Activated CD8-positive, alpha-beta T cell treated with anti-CD3 and anti-CD28 coated beads, Interleukin-2, amount 10 ng/mL, durations not matched to agents 7 days and 5 days (primary cell): ENCODE data around the gene VAT1L. TPM values are rescaled to one million over a fixed set of nuclear protein-coding genes. Genes with fewer than 3 reads are reported as not detected.

Experiments used
- ATAC-seq: fragments of 150-1000 bp; cut with Tn5 transposase; one replicate; pipeline ENCODE4 v1.10.0; 2021; ENCODE audit warnings: moderate library complexity
- CTCF ChIA-PET: fragments of 350-600 bp; sonication (Branson Sonifier 250); formaldehyde crosslinking; loops from one replicate; lab custom pipeline; 2021; ENCODE audit warnings: antibody characterized with exemption; lab: Charles Lee
- POLR2A ChIA-PET: fragments of 350-600 bp; sonication (Branson Sonifier 250); formaldehyde crosslinking; loops from one replicate; lab custom pipeline; 2021; ENCODE audit warnings: antibody characterized with exemption; lab: Charles Lee
- DNase-seq: peaks from one replicate; pipeline ENCODE4 v3.0.0-alpha.2; 2020
- H3K27ac Mint-ChIP-seq: one replicate; pipeline ENCODE4 v1.8.0; 2021; ENCODE audit warnings: mild to moderate bottlenecking, mixed read lengths
- H3K27me3 Mint-ChIP-seq: one replicate; pipeline ENCODE4 v1.8.0; 2021; ENCODE audit warnings: low read depth, mixed read lengths
- H3K36me3 Mint-ChIP-seq: one replicate; pipeline ENCODE4 v1.8.0; 2021; ENCODE audit warnings: low read depth, mixed read lengths
- H3K4me1 Mint-ChIP-seq: one replicate; pipeline ENCODE4 v1.8.0; 2021; ENCODE audit warnings: low read depth, mixed read lengths
- H3K4me3 Mint-ChIP-seq: one replicate; pipeline ENCODE4 v1.8.0; 2021; ENCODE audit warnings: mild to moderate bottlenecking, mixed read lengths
- H3K9me3 Mint-ChIP-seq: one replicate; pipeline ENCODE4 v1.8.0; 2022; ENCODE audit warnings: mixed read lengths; ENCODE audit not compliant: insufficient read depth
- total RNA-seq, 2 experiments: library from RNA; stranded (reverse); gene quantifications; one replicate each; pipeline ENCODE4 v1.2.3, GENCODE V29; 2021

VAT1L gene
- total RNA-seq, 2 experiments from 2014 or later: not detected

DNA sequence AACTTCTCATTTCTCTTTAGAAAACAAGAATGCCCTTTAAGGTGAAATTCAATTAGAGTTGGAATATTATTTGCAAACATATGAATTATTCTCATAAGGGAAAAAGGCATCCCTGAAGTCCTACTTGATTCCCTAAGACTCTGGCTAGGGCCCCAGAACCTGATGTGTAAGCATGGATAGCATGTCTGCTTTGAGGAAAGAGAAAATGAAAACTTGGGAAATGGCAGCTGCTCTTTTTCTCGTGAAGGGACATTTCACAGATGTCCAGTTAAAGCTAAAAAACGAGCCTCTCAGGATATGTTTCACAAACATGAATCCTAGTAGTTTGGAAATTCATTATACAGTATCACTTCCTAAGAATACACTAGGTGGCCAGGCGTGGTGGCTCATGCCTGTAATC is 121.7 kb downstream of the VAT1L start:
- Mint-ChIP-seq H3K27me3 (no peaks in the 10 kb centered on the region), H3K36me3 (no peaks in the 10 kb centered on the region), H3K9me3 (no peaks in the 10 kb centered on the region), H3K27ac (no peak overlapping the region), H3K4me1 (no peaks in the 10 kb centered on the region), H3K4me3 (no peak overlapping the region)
- no peak for ATAC-seq
- CTCF ChIA-PET: no interaction called here
- POLR2A ChIA-PET: no interaction called here
- DNase-seq: no peak

DNA sequence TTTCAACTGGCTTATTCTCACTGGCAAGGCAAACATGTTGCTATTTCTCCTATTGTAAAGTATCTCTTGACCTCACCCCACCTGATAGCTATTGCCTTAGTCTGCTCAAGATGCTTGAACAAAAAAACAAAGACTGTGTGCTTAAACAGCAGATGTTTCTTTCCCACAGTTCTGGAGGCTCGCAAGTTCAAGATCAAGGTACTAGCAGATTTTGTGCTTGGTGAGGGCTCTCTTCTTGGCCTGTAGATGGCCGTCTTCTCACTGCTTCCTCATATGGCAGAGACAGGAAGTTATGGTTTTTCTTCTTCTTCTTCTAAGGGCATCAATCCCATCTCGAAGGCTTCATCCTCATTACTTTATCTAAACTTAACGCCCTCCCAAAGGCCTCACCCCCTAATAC is 124.3 kb downstream of the VAT1L start:
- no peak for ATAC-seq
- POLR2A ChIA-PET: no interaction called here

DNA sequence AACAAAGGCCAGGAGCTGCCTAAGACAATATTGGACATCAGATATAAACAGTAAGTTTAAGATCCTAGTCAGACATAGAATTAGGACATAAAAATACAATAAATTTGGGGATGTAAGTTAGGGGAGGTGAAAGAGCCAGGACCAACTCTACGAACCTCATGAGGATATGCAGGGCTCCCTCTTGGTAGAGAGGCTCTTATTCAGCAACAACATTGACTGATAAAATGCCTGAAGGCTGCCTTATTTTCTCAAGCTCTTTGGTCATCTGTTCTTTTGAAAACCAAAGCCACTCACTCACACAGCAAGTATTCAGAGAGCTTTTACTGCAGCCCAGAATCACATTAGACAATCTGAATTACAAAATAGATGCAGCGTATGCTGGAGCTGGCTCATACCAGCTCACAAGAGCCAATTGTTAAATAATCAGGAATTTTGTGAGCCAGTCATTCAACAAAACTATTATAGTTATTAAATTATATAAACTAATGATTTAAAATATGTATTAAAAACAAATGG is 125.4 kb downstream of the VAT1L start:
- Mint-ChIP-seq H3K27me3 (peaks cover 3% of the 10 kb centered on the region), H3K9me3 (no peaks in the 10 kb centered on the region), H3K4me3 (no peak overlapping the region), H3K4me1 (no peaks in the 10 kb centered on the region), H3K27ac (no peak overlapping the region), H3K36me3 (no peaks in the 10 kb centered on the region)
- POLR2A ChIA-PET: no interaction called here
- ATAC-seq (no peak), DNase-seq (no peak)
- CTCF ChIA-PET: no interaction called here

More for the DNA sequence above, 124.3 kb downstream of the VAT1L start:
- Mint-ChIP-seq H3K27me3 (no peaks in the 10 kb centered on the region), H3K9me3 (no peaks in the 10 kb centered on the region), H3K27ac (no peak overlapping the region), H3K4me3 (no peak overlapping the region), H3K4me1 (no peaks in the 10 kb centered on the region), H3K36me3 (no peaks in the 10 kb centered on the region)
- DNase-seq: no peak
- CTCF ChIA-PET: no interaction called here

- no peak for ATAC-seq
- POLR2A ChIA-PET: no interaction called here
- Mint-ChIP-seq H3K9me3 (no peaks in the 10 kb centered on the region), H3K4me3 (no peak overlapping the region), H3K4me1 (no peaks in the 10 kb centered on the region), H3K36me3 (no peaks in the 10 kb centered on the region), H3K27me3 (peaks cover 3% of the 10 kb centered on the region), H3K27ac (no peak overlapping the region)
- CTCF ChIA-PET: no interaction called here
- no peak for DNase-seq
These were observed 127.7 kb downstream of the VAT1L start for GRCh38 chr16:77916111-77916510.

DNA sequence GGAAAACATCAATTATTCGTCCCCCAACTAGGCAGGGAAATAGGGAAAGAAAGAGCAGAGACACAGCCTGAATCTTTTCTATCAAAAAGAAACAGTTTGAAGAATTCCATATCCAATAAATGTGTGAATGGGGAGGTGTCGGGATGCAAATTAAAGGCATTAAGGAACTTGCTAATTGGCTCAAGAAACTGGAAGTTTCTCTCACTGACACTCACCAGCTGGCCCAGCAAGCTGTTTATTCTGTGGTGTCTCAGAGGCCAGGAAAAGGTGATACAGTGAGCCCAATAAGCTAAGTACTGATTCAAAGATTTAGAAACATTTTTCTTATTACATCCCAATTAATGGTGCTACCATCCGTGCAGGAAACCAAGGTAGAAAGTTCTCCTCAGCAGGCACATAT is 129.6 kb downstream of the VAT1L start:
- H3K4me3 Mint-ChIP-seq: no peak overlapping the region
- ChIA-PET CTCF (no interaction called here), POLR2A (no interaction called here)
- peaks cover 3% of the 10 kb centered on the region for H3K27me3 Mint-ChIP-seq
- H3K9me3 Mint-ChIP-seq: no peaks in the 10 kb centered on the region
- H3K36me3 Mint-ChIP-seq: no peaks in the 10 kb centered on the region
- H3K27ac Mint-ChIP-seq: no peak overlapping the region
- DNase-seq: no peak
- ATAC-seq: no peak
- H3K4me1 Mint-ChIP-seq: no peaks in the 10 kb centered on the region

DNA sequence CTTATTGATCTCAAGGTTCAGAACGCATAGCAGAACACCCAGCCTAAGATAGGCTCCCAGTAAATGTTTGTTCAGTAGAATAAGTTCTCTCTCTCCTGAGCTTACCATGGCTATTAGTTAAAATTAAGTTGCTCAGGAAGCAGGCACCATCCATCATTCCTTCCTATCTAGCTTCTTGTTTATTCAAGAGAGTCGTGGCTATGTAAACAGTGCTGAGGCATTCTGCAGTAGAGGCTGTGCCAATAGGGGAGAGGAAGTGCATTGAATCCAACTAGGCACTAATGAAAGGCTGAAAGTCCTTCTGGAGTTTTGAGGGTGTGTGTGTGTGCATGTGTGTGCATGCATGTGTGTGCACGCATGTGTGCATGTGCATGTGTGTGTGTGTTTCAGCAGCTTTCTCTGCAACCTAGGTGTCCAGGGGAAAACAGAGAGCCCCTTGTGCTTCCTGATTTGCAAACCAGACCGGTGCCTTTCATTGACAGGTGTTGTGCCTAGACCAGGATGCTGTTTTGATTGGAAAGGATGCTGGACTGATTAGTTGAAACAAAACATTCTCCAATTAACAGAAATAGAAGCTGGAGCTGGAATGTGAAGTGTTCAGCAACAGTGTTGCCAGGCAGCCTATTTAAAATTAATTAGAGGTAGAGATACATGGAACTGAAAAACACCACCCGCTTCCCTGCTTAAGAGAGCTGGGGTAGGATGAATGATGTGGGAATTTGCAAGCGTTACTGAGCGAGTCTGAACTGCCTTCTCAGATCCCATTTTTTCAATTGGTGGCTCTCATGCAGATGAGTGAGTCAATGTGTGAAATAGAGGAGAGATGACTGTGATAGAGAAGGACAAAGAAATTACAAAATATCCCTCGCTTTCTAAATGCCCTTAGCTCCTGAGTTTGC is 130.7 kb downstream of the VAT1L start:
- H3K27me3 Mint-ChIP-seq: peaks cover 3% of the 10 kb centered on the region
- ChIA-PET CTCF (no interaction called here), POLR2A (no interaction called here)
- ATAC-seq (no peak), DNase-seq (no peak)
- no peak overlapping the region for H3K27ac Mint-ChIP-seq
- H3K4me1 Mint-ChIP-seq: no peaks in the 10 kb centered on the region
- no peaks in the 10 kb centered on the region for H3K36me3 Mint-ChIP-seq
- no peak overlapping the region for H3K4me3 Mint-ChIP-seq
- H3K9me3 Mint-ChIP-seq: no peaks in the 10 kb centered on the region

DNA sequence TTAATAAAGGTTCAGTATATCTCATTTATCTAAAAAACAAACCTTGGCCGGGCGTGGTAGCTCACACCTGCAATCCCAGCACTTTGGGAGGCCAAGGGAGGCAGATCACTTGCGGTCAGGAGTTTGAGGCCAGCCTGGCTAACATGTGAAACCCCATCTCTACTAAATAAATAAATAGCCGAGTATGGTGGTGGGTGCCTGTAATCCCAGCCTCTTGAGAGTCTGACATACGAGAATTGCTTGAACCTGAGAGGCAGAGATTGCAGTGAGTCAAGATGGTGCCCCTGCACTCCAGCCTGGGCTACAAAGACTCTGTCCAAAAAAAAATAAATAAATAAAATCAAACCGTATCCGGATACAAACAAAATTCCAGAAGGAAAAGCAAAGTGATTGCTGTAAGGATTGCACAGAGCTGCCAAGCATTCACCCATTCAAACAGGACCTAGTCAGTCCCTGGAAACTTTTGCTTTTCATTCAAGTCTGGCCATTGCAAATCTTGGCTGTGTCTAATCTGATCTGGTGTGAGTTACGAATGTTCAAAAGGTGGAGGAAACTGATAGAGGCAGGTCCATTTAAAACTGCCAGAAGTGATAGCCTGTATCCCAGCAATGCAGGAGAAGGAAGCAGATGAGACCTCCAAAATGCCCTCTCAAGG is 131.5 kb downstream of the VAT1L start:
- ATAC-seq: no peak
- no peak for DNase-seq
- peaks cover 3% of the 10 kb centered on the region for H3K27me3 Mint-ChIP-seq
- CTCF ChIA-PET: no interaction called here
- H3K4me3 Mint-ChIP-seq: no peak overlapping the region
- no peaks in the 10 kb centered on the region for H3K9me3 Mint-ChIP-seq
- no peaks in the 10 kb centered on the region for H3K36me3 Mint-ChIP-seq
- H3K4me1 Mint-ChIP-seq: no peaks in the 10 kb centered on the region
- POLR2A ChIA-PET: no interaction called here
- no peak overlapping the region for H3K27ac Mint-ChIP-seq

- Mint-ChIP-seq H3K27ac (no peak overlapping the region), H3K36me3 (no peaks in the 10 kb centered on the region), H3K27me3 (peaks cover 3% of the 10 kb centered on the region), H3K9me3 (no peaks in the 10 kb centered on the region), H3K4me1 (no peaks in the 10 kb centered on the region), H3K4me3 (no peak overlapping the region)
- POLR2A ChIA-PET: no interaction called here
- CTCF ChIA-PET: no interaction called here
- ATAC-seq (no peak), DNase-seq (no peak)
These were observed 132.6 kb downstream of the VAT1L start for GRCh38 chr16:77920984-77921383.

GRCh38 chr16:77922228-77922754 is 133.9 kb downstream of the VAT1L start:
- Mint-ChIP-seq H3K27me3 (peaks cover 3% of the 10 kb centered on the region), H3K4me1 (no peaks in the 10 kb centered on the region), H3K27ac (no peak overlapping the region), H3K4me3 (no peak overlapping the region), H3K36me3 (no peaks in the 10 kb centered on the region), H3K9me3 (no peaks in the 10 kb centered on the region)
- CTCF ChIA-PET: no interaction called here
- POLR2A ChIA-PET: no interaction called here
- ATAC-seq (no peak), DNase-seq (no peak)

- no peaks in the 10 kb centered on the region for H3K4me1 Mint-ChIP-seq
- no peaks in the 10 kb centered on the region for H3K36me3 Mint-ChIP-seq
- no peak overlapping the region for H3K27ac Mint-ChIP-seq
- no peaks in the 10 kb centered on the region for H3K27me3 Mint-ChIP-seq
- H3K9me3 Mint-ChIP-seq: no peaks in the 10 kb centered on the region
- ChIA-PET POLR2A (no interaction called here), CTCF (no interaction called here)
- H3K4me3 Mint-ChIP-seq: no peak overlapping the region
- DNase-seq (no peak), ATAC-seq (no peak)
These were observed 137.2 kb downstream of the VAT1L start for GRCh38 chr16:77925531-77925930.

- ChIA-PET CTCF (no interaction called here), POLR2A (no interaction called here)
- H3K9me3 Mint-ChIP-seq: no peaks in the 10 kb centered on the region
- DNase-seq: no peak
- no peaks in the 10 kb centered on the region for H3K27me3 Mint-ChIP-seq
- no peaks in the 10 kb centered on the region for H3K36me3 Mint-ChIP-seq
- H3K4me1 Mint-ChIP-seq: no peaks in the 10 kb centered on the region
- no peak for ATAC-seq
- no peak overlapping the region for H3K4me3 Mint-ChIP-seq
- H3K27ac Mint-ChIP-seq: no peak overlapping the region
These were observed 139.7 kb downstream of the VAT1L start for GRCh38 chr16:77928096-77928495.

DNA sequence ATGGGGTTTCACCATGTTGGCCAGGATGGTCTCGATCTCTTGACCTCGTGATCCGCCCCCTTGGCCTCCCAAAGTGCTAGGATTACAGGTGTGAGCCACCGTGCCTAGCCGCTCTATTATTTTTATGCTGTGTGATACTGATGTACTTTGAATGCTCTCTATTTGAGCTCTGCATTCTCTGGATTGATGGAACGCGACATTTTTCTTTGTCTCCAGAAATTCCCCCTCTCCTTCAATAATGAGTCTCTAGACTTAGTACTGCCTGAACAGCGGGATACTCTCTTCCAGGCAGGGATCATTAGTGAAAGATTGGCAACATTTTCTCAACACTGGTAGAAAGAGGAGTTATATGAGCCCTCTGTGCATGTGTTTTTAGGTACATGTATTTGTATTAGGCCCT is 140.6 kb downstream of the VAT1L start:
- H3K4me3 Mint-ChIP-seq: no peak overlapping the region
- H3K9me3 Mint-ChIP-seq: no peaks in the 10 kb centered on the region
- DNase-seq: no peak
- H3K36me3 Mint-ChIP-seq: no peaks in the 10 kb centered on the region
- H3K27ac Mint-ChIP-seq: no peak overlapping the region
- ATAC-seq: no peak
- POLR2A ChIA-PET: no interaction called here
- no peaks in the 10 kb centered on the region for H3K4me1 Mint-ChIP-seq
- CTCF ChIA-PET: no interaction called here
- peaks cover 2% of the 10 kb centered on the region for H3K27me3 Mint-ChIP-seq
